ENCODE data around the gene MLPH.

Gene MLPH

GRCh38 chr2:237538901-237539300 is 51.9 kb downstream of the MLPH start:
- Histone ChIP-seq H4K20me1 (ENCODE audit: control insufficient read depth, insufficient read depth, low read depth, low read length) (no peaks in the 10 kb centered on the region), H3K4me2 (ENCODE audit: low read length) (no peak overlapping the region), H3K27me3 (ENCODE audit: control insufficient read depth, low read length) (no peaks in the 10 kb centered on the region), H3K9me3 (ENCODE audit: control insufficient read depth, insufficient read depth, low read length) (no peaks in the 10 kb centered on the region), H3K4me1 (ENCODE audit: control insufficient read depth, low read length) (no peaks in the 10 kb centered on the region), H3K36me3 (ENCODE audit: control insufficient read depth, low read length) (no peaks in the 10 kb centered on the region), H3K9me2 (replicated peaks; ENCODE audit: control insufficient read depth, low read length) (no peaks in the 10 kb centered on the region), H3K79me2 (ENCODE audit: control insufficient read depth, low read length) (no peaks in the 10 kb centered on the region), H3F3A (ENCODE audit: control insufficient read depth, insufficient read depth) (no peaks in the 10 kb centered on the region), H3K27ac (ENCODE audit: low read depth, low read length) (no peak overlapping the region), H3K4me3 (ENCODE audit: low read length) (no peak overlapping the region)
- TF ChIP-seq, protein P1, sequence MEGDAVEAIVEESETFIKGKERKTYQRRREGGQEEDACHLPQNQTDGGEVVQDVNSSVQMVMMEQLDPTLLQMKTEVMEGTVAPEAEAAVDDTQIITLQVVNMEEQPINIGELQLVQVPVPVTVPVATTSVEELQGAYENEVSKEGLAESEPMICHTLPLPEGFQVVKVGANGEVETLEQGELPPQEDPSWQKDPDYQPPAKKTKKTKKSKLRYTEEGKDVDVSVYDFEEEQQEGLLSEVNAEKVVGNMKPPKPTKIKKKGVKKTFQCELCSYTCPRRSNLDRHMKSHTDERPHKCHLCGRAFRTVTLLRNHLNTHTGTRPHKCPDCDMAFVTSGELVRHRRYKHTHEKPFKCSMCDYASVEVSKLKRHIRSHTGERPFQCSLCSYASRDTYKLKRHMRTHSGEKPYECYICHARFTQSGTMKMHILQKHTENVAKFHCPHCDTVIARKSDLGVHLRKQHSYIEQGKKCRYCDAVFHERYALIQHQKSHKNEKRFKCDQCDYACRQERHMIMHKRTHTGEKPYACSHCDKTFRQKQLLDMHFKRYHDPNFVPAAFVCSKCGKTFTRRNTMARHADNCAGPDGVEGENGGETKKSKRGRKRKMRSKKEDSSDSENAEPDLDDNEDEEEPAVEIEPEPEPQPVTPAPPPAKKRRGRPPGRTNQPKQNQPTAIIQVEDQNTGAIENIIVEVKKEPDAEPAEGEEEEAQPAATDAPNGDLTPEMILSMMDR (IDR thresholded peaks at IDR 0.05; ENCODE audit: low read depth, low read length, poor library complexity, severe bottlenecking), result no peak
- TF ChIP-seq EZH2phosphoT487 (IDR thresholded peaks at IDR 0.05; ENCODE audit: borderline replicate concordance, low read length), result no peak

- Histone ChIP-seq H3K9me3 (ENCODE audit: control insufficient read depth, insufficient read depth, low read length) (no peaks in the 10 kb centered on the region), H3K4me1 (ENCODE audit: control insufficient read depth, low read length) (no peaks in the 10 kb centered on the region), H3K27me3 (ENCODE audit: control insufficient read depth, low read length) (no peaks in the 10 kb centered on the region), H3K36me3 (ENCODE audit: control insufficient read depth, low read length) (no peaks in the 10 kb centered on the region), H3K79me2 (ENCODE audit: control insufficient read depth, low read length) (no peaks in the 10 kb centered on the region), H4K20me1 (ENCODE audit: control insufficient read depth, insufficient read depth, low read depth, low read length) (no peaks in the 10 kb centered on the region), H3F3A (ENCODE audit: control insufficient read depth, insufficient read depth) (no peaks in the 10 kb centered on the region), H3K9me2 (replicated peaks; ENCODE audit: control insufficient read depth, low read length) (no peaks in the 10 kb centered on the region), H3K4me3 (ENCODE audit: low read length) (no peak overlapping the region), H3K27ac (ENCODE audit: low read depth, low read length) (no peak overlapping the region), H3K4me2 (ENCODE audit: low read length) (no peak overlapping the region)
- TF ChIP-seq, protein P1 (IDR thresholded peaks at IDR 0.05; ENCODE audit: low read depth, low read length, poor library complexity, severe bottlenecking), result no peak
- no peak for TF ChIP-seq EZH2phosphoT487 (IDR thresholded peaks at IDR 0.05; ENCODE audit: borderline replicate concordance, low read length)
Measured at GRCh38 chr2:237539681-237540080, 52.6 kb downstream of the MLPH start.

GRCh38 chr2:237540223-237540775 is 53.2 kb downstream of the MLPH start:
- no peaks in the 10 kb centered on the region for H3K27me3 ChIP-seq (ENCODE audit: control insufficient read depth, low read length)
- H3K36me3 ChIP-seq (ENCODE audit: control insufficient read depth, low read length), result no peaks in the 10 kb centered on the region
- H3K4me3 ChIP-seq (ENCODE audit: low read length), result no peak overlapping the region
- no peaks in the 10 kb centered on the region for H4K20me1 ChIP-seq (ENCODE audit: control insufficient read depth, insufficient read depth, low read depth, low read length)
- H3K4me1 ChIP-seq (ENCODE audit: control insufficient read depth, low read length), result no peaks in the 10 kb centered on the region
- no peaks in the 10 kb centered on the region for H3F3A ChIP-seq (ENCODE audit: control insufficient read depth, insufficient read depth)
- TF ChIP-seq EZH2phosphoT487 (IDR thresholded peaks at IDR 0.05; ENCODE audit: borderline replicate concordance, low read length), result no peak
- TF ChIP-seq, protein P1 (IDR thresholded peaks at IDR 0.05; ENCODE audit: low read depth, low read length, poor library complexity, severe bottlenecking), result no peak
- no peak overlapping the region for H3K27ac ChIP-seq (ENCODE audit: low read depth, low read length)
- H3K9me3 ChIP-seq (ENCODE audit: control insufficient read depth, insufficient read depth, low read length), result no peaks in the 10 kb centered on the region
- no peak overlapping the region for H3K4me2 ChIP-seq (ENCODE audit: low read length)
- no peaks in the 10 kb centered on the region for H3K9me2 ChIP-seq (replicated peaks; ENCODE audit: control insufficient read depth, low read length)
- no peaks in the 10 kb centered on the region for H3K79me2 ChIP-seq (ENCODE audit: control insufficient read depth, low read length)
